K562 (cell line): ENCODE results near the gene ZFPM1. TPM values are rescaled to one million over a fixed set of nuclear protein-coding genes. Genes with fewer than 3 reads are reported as not detected.
A peak's percentile ranks its signal among the peaks of the same experiment; 100 is the strongest.

Source experiments
- ATAC-seq: fragments of 200-7000 bp; cut with Tn5 transposase; 3 replicates; pipeline ENCODE4 v1.9.1; 2020; ENCODE audit warnings: moderate library complexity
- BruUV-seq: library from RNA; stranded (reverse); fragments of 400-500 nt; replicated peaks from 2 replicates; lab custom pipeline; 2021; lab: Mats Ljungman, UMichigan
- CTCF ChIA-PET: fragments of 300-600 bp; formaldehyde crosslinking; extraction: SDS; loops from one replicate; lab custom pipeline; 2021; ENCODE audit warnings: low intra/inter-chr PET ratio; lab: Yijun Ruan, JAX
- POLR2A ChIA-PET: fragments of 300-600, 350-650 bp; sonication (Branson Sonifier 250); formaldehyde crosslinking; extraction: SDS; loops from one replicate; lab custom pipeline; 2021; ENCODE audit warnings: antibody characterized with exemption, inconsistent platforms; lab: Yijun Ruan, JAX
- DNase-seq, 4 experiments: peaks; one replicate each; pipeline versions ENCODE4 v3.0.0 to v3.0.0-alpha.2; 2011 to 2018; ENCODE audit warnings: low spot score in 3 of 4, mixed read lengths in 3 of 4; ENCODE audit errors: extremely low read depth in 1 of 4
- FAIRE-seq: peaks from 2 replicates; lab custom pipeline; 2011; peaks lifted over from hg19 to GRCh38; lab: Jason Lieb, UNC
- H2AFZ ChIP-seq: 2 replicates; pipeline ENCODE4 v1.6.0; 2011; ENCODE audit warnings: low read depth, low read length, control low read depth, inconsistent platforms
- H3K27ac ChIP-seq: fragments of 200-600 bp; 3 replicates; pipeline ENCODE4 v1.8.0; 2011; ENCODE audit warnings: low read depth, mild to moderate bottlenecking, control low read depth, inconsistent platforms, low read length, moderate library complexity, mixed read lengths; ENCODE audit errors: extremely low read depth
- H3K27me3 ChIP-seq, 2 experiments: fragments of 300-600 bp in 1 of 2; 2 replicates in 1 of 2; 3 replicates in 1 of 2; pipeline versions ENCODE4 v1.6.0 to v1.8.0; 2011; ENCODE audit warnings: inconsistent platforms in 2 of 2, low read length in 2 of 2, mild to moderate bottlenecking in 1 of 2, mixed read lengths in 1 of 2, moderate library complexity in 1 of 2; ENCODE audit not compliant: control insufficient read depth in 2 of 2, insufficient read depth in 2 of 2
- H3K36me3 ChIP-seq: fragments of 300-600 bp; 3 replicates; pipeline ENCODE4 v1.8.0; 2011; ENCODE audit warnings: mild to moderate bottlenecking, low read length, inconsistent platforms; ENCODE audit not compliant: control insufficient read depth, insufficient read depth
- H3K4me1 ChIP-seq, 2 experiments: fragments of 200-600 bp in 1 of 2; replicated peaks in 1 of 2; 2 replicates in 1 of 2; 3 replicates in 1 of 2; pipeline versions ENCODE4 v1.5.1 to v1.8.0; 2011; ENCODE audit warnings: inconsistent platforms in 2 of 2, low read length in 2 of 2, mild to moderate bottlenecking in 1 of 2, mixed read lengths in 1 of 2, moderate library complexity in 1 of 2; ENCODE audit not compliant: control insufficient read depth in 2 of 2, insufficient read depth in 2 of 2
- H3K4me2 ChIP-seq: 2 replicates; pipeline ENCODE4 v1.6.1; 2011; ENCODE audit warnings: low read length, control low read depth, inconsistent platforms, mixed read lengths; ENCODE audit not compliant: insufficient read depth
- H3K4me3 ChIP-seq: fragments of 200-600 bp; sonication (generic), shearing (Covaris generic); 2 replicates; pipeline ENCODE4 v1.5.1; 2016; ENCODE audit warnings: control low read depth, inconsistent platforms
- H3K79me2 ChIP-seq: fragments of 200-600 bp; 3 replicates; pipeline ENCODE4 v1.8.0; 2011; ENCODE audit warnings: low read length, inconsistent platforms; ENCODE audit not compliant: control insufficient read depth, insufficient read depth
- H3K9ac ChIP-seq, 2 experiments: 2 replicates each; pipeline versions ENCODE4 v1.6.0 to v1.6.1; 2011; ENCODE audit warnings: low read depth in 2 of 2, low read length in 2 of 2, control low read depth in 1 of 2, inconsistent platforms in 1 of 2, mild to moderate bottlenecking in 1 of 2, mixed read lengths in 1 of 2; ENCODE audit not compliant: insufficient read depth in 1 of 2
- H3K9me1 ChIP-seq: one replicate; pipeline ENCODE4 v1.6.0; 2011; ENCODE audit warnings: inconsistent platforms, mild to moderate bottlenecking, low read length, moderate library complexity; ENCODE audit not compliant: control insufficient read depth, insufficient read depth
- H3K9me3 ChIP-seq: replicated peaks from 2 replicates; pipeline ENCODE4 v1.5.1; 2011; ENCODE audit warnings: low read depth, low read length, inconsistent platforms; ENCODE audit not compliant: control insufficient read depth, insufficient read depth
- H4K20me1 ChIP-seq: replicated peaks from 2 replicates; pipeline ENCODE4 v1.6.1; 2011; ENCODE audit warnings: low read length, inconsistent platforms, mixed read lengths; ENCODE audit not compliant: control insufficient read depth, insufficient read depth
- CHD1 ChIP-seq: fragments of 200-600 bp; sonication (generic); IDR thresholded peaks from one replicate; pipeline ENCODE4 v1.6.1; 2012; ENCODE audit warnings: mild to moderate bottlenecking, moderate library complexity, low read length, inconsistent platforms
- DIDO1 ChIP-seq: fragments of 450-650 bp; IDR thresholded peaks from 2 replicates; pipeline ENCODE4 v1.6.1; 2016; ENCODE audit warnings: low read depth, missing biosample characterization, missing genetic modification characterization
- IFI16 ChIP-seq: fragments of 250-450 bp; sonication (Bioruptor Pico); IDR thresholded peaks from 2 replicates; pipeline ENCODE4 v2.1.2; 2022; ENCODE audit warnings: mild to moderate bottlenecking, inconsistent platforms
- MCM5 ChIP-seq: fragments of 450-650 bp; IDR thresholded peaks from 2 replicates; pipeline ENCODE4 v1.6.1; 2016; ENCODE audit warnings: low read depth
- PYGO2 ChIP-seq: fragments of 450-650 bp; IDR thresholded peaks from 2 replicates; pipeline ENCODE4 v1.6.1; 2016; ENCODE audit warnings: mild to moderate bottlenecking, missing genetic modification characterization, moderate library complexity, missing compliant biosample characterization
- RBFOX2 ChIP-seq: fragments of 200-400 bp; formaldehyde crosslinking; IDR thresholded peaks from 2 replicates; pipeline ENCODE4 v1.6.1; 2017; ENCODE audit warnings: low read depth, mild to moderate bottlenecking, low read length, moderate library complexity
- RBM14 ChIP-seq: fragments of 200-400 bp; formaldehyde crosslinking; IDR thresholded peaks from 2 replicates; pipeline ENCODE4 v1.6.1; 2018; ENCODE audit warnings: low read depth, mild to moderate bottlenecking, low read length, moderate library complexity, borderline replicate concordance; ENCODE audit not compliant: insufficient read depth
- SAP30 ChIP-seq: fragments of 200-600 bp; sonication (generic); IDR thresholded peaks from 2 replicates; pipeline ENCODE4 v1.6.1; 2012; ENCODE audit warnings: borderline replicate concordance, low read depth, mild to moderate bottlenecking, moderate library complexity, low read length, control low read depth, inconsistent platforms; ENCODE audit not compliant: insufficient read depth, poor library complexity, severe bottlenecking
- SIN3B ChIP-seq: fragments of 450-650 bp; IDR thresholded peaks from 2 replicates; pipeline ENCODE4 v1.6.1; 2017; ENCODE audit warnings: low read depth, mild to moderate bottlenecking, moderate library complexity
- ZC3H11A ChIP-seq: IDR thresholded peaks from 2 replicates; pipeline ENCODE4 v1.6.1; 2012; ENCODE audit warnings: low read depth, low read length, improper control_type of control experiment
- ZNF639 ChIP-seq, 2 experiments: fragments of 200-800 bp in 1 of 2; sonication (Bioruptor generic) in 1 of 2; sonication (generic) in 1 of 2; formaldehyde crosslinking in 1 of 2; IDR thresholded peaks in 1 of 2; conservative IDR thresholded peaks in 1 of 2; 2 replicates each; pipeline versions ENCODE4 v1.5.0 to v1.6.1; 2016 to 2020; ENCODE audit warnings: missing compliant biosample characterization in 1 of 2, missing genetic modification characterization in 1 of 2, missing genetic modification reagents in 1 of 2
- ZNF696 ChIP-seq: fragments of 250-450 bp; sonication (Bioruptor Pico); conservative IDR thresholded peaks from 2 replicates; pipeline ENCODE4 v1.4.0; 2020; ENCODE audit warnings: mild to moderate bottlenecking, moderate library complexity
- WGBS: fragments of 100-300 bp; shearing (Covaris generic); methylation state at CpG from one replicate; pipeline ENCODE4 v1.1.6; 2016; ENCODE audit warnings: low coverage, mixed read lengths; ENCODE audit not compliant: insufficient coverage; ENCODE audit errors: missing lambda C conversion rate; 5-methylcytosine and 5-hydroxymethylcytosine counted together
- in situ Hi-C: fragments of 300-500 bp; cut with MboI; formaldehyde crosslinking; loops from 4 replicates; pipeline ENCODE4 v1.15.0; 2018; ENCODE audit warnings: inconsistent platforms, mixed read lengths
- intact Hi-C: fragments of 100-400 bp; cut with micrococcal nuclease; formaldehyde crosslinking; loops from 2 replicates; pipeline ENCODE4 v1.14.2; 2022
- polyA plus RNA-seq, 8 experiments: library from polyadenylated mRNA; depleted of rRNA in 4 of 8; stranded (reverse) in 5 of 8; unstranded in 3 of 8; fragments of >200 nt; fragmentation: Nextera tagmentation in 2 of 8; fragmentation: Illumina TruSeq in 1 of 8; extraction: Ambion mirVana in 2 of 8; extraction: Trizol in 1 of 8; gene quantifications; 2 replicates each; pipeline versions ENCODE4 v1.2.1 to v1.2.3, GENCODE V29; 2011 to 2014; ENCODE audit warnings: inconsistent platforms in 1 of 8, missing spikeins in 1 of 8
- total RNA-seq, 7 experiments: library from RNA; depleted of rRNA in 6 of 7; stranded (reverse); fragments of >200 nt in 6 of 7; fragmentation: Illumina TruSeq in 2 of 7; extraction: Trizol in 2 of 7; gene quantifications; 2 replicates each; pipeline versions ENCODE4 v1.2.1 to v1.2.3, GENCODE V29; 2011 to 2021; ENCODE audit warnings: low replicate concordance in 1 of 7
- TF ChIP-seq, protein P1 (sequence below): sonication (generic); formaldehyde crosslinking; IDR thresholded peaks from 2 replicates; pipeline ENCODE4 v1.8.1; 2022; ENCODE audit warnings: missing genetic modification reagents
- TF ChIP-seq, protein P2 (sequence below): IDR thresholded peaks from 3 replicates; pipeline ENCODE4 v1.6.1; 2011; ENCODE audit warnings: borderline replicate concordance, mild to moderate bottlenecking, moderate library complexity; ENCODE audit not compliant: insufficient read length; ENCODE audit errors: extremely low read depth

ZFPM1 gene
- total and polyA plus RNA-seq, 9 of the 15 experiments (the other 6 are each of a cell fraction or from before 2014, with no cell fraction given), result 0.03 to 35.9 (median 1.4) TPM

GRCh38 chr16:88444826-88445582 is 8.1 kb upstream of the ZFPM1 start:
- WGBS, result 48% methylated on average over 24 of the region's 32 CpGs
- no TSS peak for BruUV-seq
- CTCF ChIA-PET, result interaction anchor here (4.9 kb wide), 1 partner anchor 82 kb away, joined by 108 read pairs; no protein-coding TSS in a partner anchor
- TF ChIP-seq MCM5 (no peak), RBM14 (no peak), PYGO2 (tag) (no peak), DIDO1 (tag) (no peak), ZNF696 (CRISPR knock-in tag) (no peak), ZC3H11A (no peak), RBFOX2 (no peak), SAP30 (no peak), IFI16 (no peak), ZNF639 (CRISPR knock-in tag; conservative IDR thresholded peaks at IDR 0.05 in 1 of 2, IDR thresholded peaks at IDR 0.05 in 1 of 2) (no peak), SIN3B (no peak), CHD1 (no peak)
- TF ChIP-seq, protein P1, sequence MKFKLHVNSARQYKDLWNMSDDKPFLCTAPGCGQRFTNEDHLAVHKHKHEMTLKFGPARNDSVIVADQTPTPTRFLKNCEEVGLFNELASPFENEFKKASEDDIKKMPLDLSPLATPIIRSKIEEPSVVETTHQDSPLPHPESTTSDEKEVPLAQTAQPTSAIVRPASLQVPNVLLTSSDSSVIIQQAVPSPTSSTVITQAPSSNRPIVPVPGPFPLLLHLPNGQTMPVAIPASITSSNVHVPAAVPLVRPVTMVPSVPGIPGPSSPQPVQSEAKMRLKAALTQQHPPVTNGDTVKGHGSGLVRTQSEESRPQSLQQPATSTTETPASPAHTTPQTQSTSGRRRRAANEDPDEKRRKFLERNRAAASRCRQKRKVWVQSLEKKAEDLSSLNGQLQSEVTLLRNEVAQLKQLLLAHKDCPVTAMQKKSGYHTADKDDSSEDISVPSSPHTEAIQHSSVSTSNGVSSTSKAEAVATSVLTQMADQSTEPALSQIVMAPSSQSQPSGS, result no peak
- TF ChIP-seq, protein P2, sequence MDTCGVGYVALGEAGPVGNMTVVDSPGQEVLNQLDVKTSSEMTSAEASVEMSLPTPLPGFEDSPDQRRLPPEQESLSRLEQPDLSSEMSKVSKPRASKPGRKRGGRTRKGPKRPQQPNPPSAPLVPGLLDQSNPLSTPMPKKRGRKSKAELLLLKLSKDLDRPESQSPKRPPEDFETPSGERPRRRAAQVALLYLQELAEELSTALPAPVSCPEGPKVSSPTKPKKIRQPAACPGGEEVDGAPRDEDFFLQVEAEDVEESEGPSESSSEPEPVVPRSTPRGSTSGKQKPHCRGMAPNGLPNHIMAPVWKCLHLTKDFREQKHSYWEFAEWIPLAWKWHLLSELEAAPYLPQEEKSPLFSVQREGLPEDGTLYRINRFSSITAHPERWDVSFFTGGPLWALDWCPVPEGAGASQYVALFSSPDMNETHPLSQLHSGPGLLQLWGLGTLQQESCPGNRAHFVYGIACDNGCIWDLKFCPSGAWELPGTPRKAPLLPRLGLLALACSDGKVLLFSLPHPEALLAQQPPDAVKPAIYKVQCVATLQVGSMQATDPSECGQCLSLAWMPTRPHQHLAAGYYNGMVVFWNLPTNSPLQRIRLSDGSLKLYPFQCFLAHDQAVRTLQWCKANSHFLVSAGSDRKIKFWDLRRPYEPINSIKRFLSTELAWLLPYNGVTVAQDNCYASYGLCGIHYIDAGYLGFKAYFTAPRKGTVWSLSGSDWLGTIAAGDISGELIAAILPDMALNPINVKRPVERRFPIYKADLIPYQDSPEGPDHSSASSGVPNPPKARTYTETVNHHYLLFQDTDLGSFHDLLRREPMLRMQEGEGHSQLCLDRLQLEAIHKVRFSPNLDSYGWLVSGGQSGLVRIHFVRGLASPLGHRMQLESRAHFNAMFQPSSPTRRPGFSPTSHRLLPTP, result no peak

More at GRCh38 chr16:88444826-88445582, 8.1 kb upstream of the ZFPM1 start:
- peak in 2 of 4 experiments; percentile 47 to 66 for DNase-seq
- intact Hi-C loops (loop anchor here (2.0 kb wide), 1 partner anchor 118 kb away; no protein-coding TSS in a partner anchor), in situ Hi-C loops (loop anchor here (10.0 kb wide), 1 partner anchor 80 kb away; no protein-coding TSS in a partner anchor)
- FAIRE-seq, result no peak
- POLR2A ChIA-PET, result interaction anchor here (0.6 kb wide), 1 partner anchor 9 kb away, joined by 3 read pairs; no protein-coding TSS in a partner anchor
- Histone ChIP-seq H3K36me3 (no peaks in the 10 kb centered on the region), H3K4me3 (no peak overlapping the region), H2AFZ (no peak overlapping the region), H3K79me2 (no peaks in the 10 kb centered on the region), H3K9me1 (no peaks in the 10 kb centered on the region), H3K4me2 (no peak overlapping the region), H3K27ac (no peak overlapping the region), H3K9me3 (no peaks in the 10 kb centered on the region), H3K9ac (peak overlapping the region in 1 of 2 experiments; percentile 70; a peak in 2 of 4 replicates), H4K20me1 (no peaks in the 10 kb centered on the region; the same call in 1 of the 2 replicates), H3K4me1 (peaks cover 16 to 91% of the 10 kb centered on the region in 2 experiments), H3K27me3 (peaks cover 0 to 4% of the 10 kb centered on the region in 2 experiments; a peak in 1 of 5 replicates)
- no peak for ATAC-seq
